H9 (cell line): ENCODE results near the gene PSMB7. TPM values are rescaled to one million over a fixed set of nuclear protein-coding genes. Genes with fewer than 3 reads are reported as not detected.

Experiments
- DNase-seq: peaks from one replicate; pipeline ENCODE4 v3.0.0-alpha.2; 2017
- H2AFZ ChIP-seq: one replicate; pipeline ENCODE4 v1.6.1; 2013; ENCODE audit warnings: mild to moderate bottlenecking, low read length, control low read depth, moderate library complexity
- H2AK5ac ChIP-seq: 2 replicates; pipeline ENCODE4 v1.6.1; 2013; ENCODE audit warnings: low read length, control low read depth, mixed read lengths; ENCODE audit not compliant: insufficient read length
- H2BK120ac ChIP-seq: one replicate; pipeline ENCODE4 v1.6.1; 2013; ENCODE audit warnings: low read depth, mild to moderate bottlenecking, low read length, control low read depth, inconsistent platforms; ENCODE audit not compliant: poor library complexity, severe bottlenecking
- H2BK12ac ChIP-seq: 2 replicates; pipeline ENCODE4 v1.6.1; 2013; ENCODE audit warnings: low read length, control low read depth, mixed read lengths, low read depth; ENCODE audit not compliant: insufficient read length
- H2BK15ac ChIP-seq: 2 replicates; pipeline ENCODE4 v1.6.1; 2013; ENCODE audit warnings: low read depth, low read length, control low read depth
- H2BK20ac ChIP-seq: one replicate; pipeline ENCODE4 v1.6.1; 2013; ENCODE audit warnings: low read depth, mild to moderate bottlenecking, low read length, control low read depth, inconsistent platforms; ENCODE audit not compliant: poor library complexity, severe bottlenecking
- H2BK5ac ChIP-seq: 2 replicates; pipeline ENCODE4 v1.6.1; 2013; ENCODE audit warnings: low read length, control low read depth, mixed read lengths; ENCODE audit not compliant: insufficient read length
- H3K14ac ChIP-seq: 2 replicates; pipeline ENCODE4 v1.6.1; 2013; ENCODE audit warnings: low read length, control low read depth; ENCODE audit not compliant: insufficient read depth
- H3K18ac ChIP-seq: 2 replicates; pipeline ENCODE4 v1.6.1; 2013; ENCODE audit warnings: low read depth, mild to moderate bottlenecking, mixed read lengths, low read length, control low read depth; ENCODE audit not compliant: insufficient read length
- H3K23ac ChIP-seq: 2 replicates; pipeline ENCODE4 v1.6.1; 2013; ENCODE audit warnings: low read length, control low read depth, mixed read lengths, low read depth; ENCODE audit not compliant: insufficient read length
- H3K23me2 ChIP-seq: 2 replicates; pipeline ENCODE4 v1.6.1; 2013; ENCODE audit warnings: low read depth, mild to moderate bottlenecking, mixed read lengths, low read length, control low read depth; ENCODE audit not compliant: insufficient read length, poor library complexity, severe bottlenecking
- H3K27ac ChIP-seq: 2 replicates; pipeline ENCODE4 v1.5.1; 2013; ENCODE audit warnings: low read length, control low read depth, mixed read lengths, low read depth; ENCODE audit not compliant: insufficient read length
- H3K27me3 ChIP-seq: 2 replicates; pipeline ENCODE4 v1.6.1; 2013; ENCODE audit warnings: low read length, control low read depth, inconsistent platforms; ENCODE audit not compliant: insufficient read depth
- H3K4ac ChIP-seq: 2 replicates; pipeline ENCODE4 v1.6.1; 2013; ENCODE audit warnings: low read depth, mild to moderate bottlenecking, control low read depth, inconsistent platforms, low read length, moderate library complexity
- H3K4me1 ChIP-seq: 2 replicates; pipeline ENCODE4 v1.6.1; 2013; ENCODE audit warnings: low read length, control low read depth, inconsistent platforms; ENCODE audit not compliant: insufficient read depth
- H3K4me2 ChIP-seq: 2 replicates; pipeline ENCODE4 v1.6.1; 2013; ENCODE audit warnings: low read length, control low read depth, mixed read lengths; ENCODE audit not compliant: insufficient read length, insufficient read depth
- H3K56ac ChIP-seq: 2 replicates; pipeline ENCODE4 v1.6.1; 2013; ENCODE audit warnings: low read depth, mild to moderate bottlenecking, mixed read lengths, low read length, control low read depth; ENCODE audit not compliant: insufficient read length
- H3K79me1 ChIP-seq: 2 replicates; pipeline ENCODE4 v1.6.1; 2013; ENCODE audit warnings: low read depth, mild to moderate bottlenecking, moderate library complexity, low read length, control low read depth, inconsistent platforms; ENCODE audit not compliant: insufficient read depth, poor library complexity, severe bottlenecking
- H3K79me2 ChIP-seq: 2 replicates; pipeline ENCODE4 v1.6.1; 2013; ENCODE audit warnings: low read length, control low read depth, inconsistent platforms; ENCODE audit not compliant: insufficient read depth
- H3K9ac ChIP-seq: 2 replicates; pipeline ENCODE4 v1.6.1; 2013; ENCODE audit warnings: low read length, control low read depth, mixed read lengths; ENCODE audit not compliant: insufficient read length; ENCODE audit errors: extremely low read depth
- H3K9me3 ChIP-seq: one replicate; pipeline ENCODE4 v1.6.1; 2013; ENCODE audit warnings: low read depth, low read length, inconsistent platforms; ENCODE audit not compliant: control insufficient read depth
- H3T11ph ChIP-seq: one replicate; pipeline ENCODE4 v1.6.1; 2013; ENCODE audit warnings: mild to moderate bottlenecking, low read length, control low read depth, inconsistent platforms
- H4K20me1 ChIP-seq: one replicate; pipeline ENCODE4 v1.6.1; 2013; ENCODE audit not compliant: control insufficient read depth, insufficient read length, insufficient read depth
- H4K5ac ChIP-seq: 2 replicates; pipeline ENCODE4 v1.6.1; 2013; ENCODE audit warnings: low read depth, mild to moderate bottlenecking, mixed read lengths, low read length, control low read depth; ENCODE audit not compliant: insufficient read length
- H4K8ac ChIP-seq: replicated peaks from 2 replicates; pipeline ENCODE4 v1.6.1; 2013; ENCODE audit warnings: low read length, control low read depth, mixed read lengths, low read depth; ENCODE audit not compliant: insufficient read length
- H4K91ac ChIP-seq: 2 replicates; pipeline ENCODE4 v1.6.1; 2013; ENCODE audit warnings: low read depth, mild to moderate bottlenecking, moderate library complexity, mixed read lengths, low read length, control low read depth; ENCODE audit not compliant: insufficient read length
- H3K27ac Mint-ChIP-seq, 3 experiments: 2 replicates in 2 of 3; 3 replicates in 1 of 3; pipeline ENCODE4 v1.8.0; 2020 to 2021; ENCODE audit warnings: mixed read lengths in 3 of 3, mild to moderate bottlenecking in 1 of 3, moderate library complexity in 1 of 3
- H3K27me3 Mint-ChIP-seq: 2 replicates; pipeline ENCODE4 v1.8.0; 2021; ENCODE audit warnings: low read depth, mild to moderate bottlenecking, moderate library complexity, mixed read lengths
- H3K36me3 Mint-ChIP-seq, 3 experiments: 2 replicates in 2 of 3; 3 replicates in 1 of 3; pipeline ENCODE4 v1.8.0; 2020 to 2021; ENCODE audit warnings: low read depth in 3 of 3, mixed read lengths in 3 of 3; ENCODE audit not compliant: insufficient read depth in 1 of 3
- H3K4me1 Mint-ChIP-seq, 2 experiments: 2 replicates each; pipeline ENCODE4 v1.8.0; 2020; ENCODE audit warnings: mixed read lengths in 2 of 2
- H3K4me3 Mint-ChIP-seq, 2 experiments: 2 replicates in 1 of 2; 3 replicates in 1 of 2; pipeline ENCODE4 v1.8.0; 2020 to 2021; ENCODE audit warnings: mild to moderate bottlenecking in 2 of 2, mixed read lengths in 2 of 2, moderate library complexity in 1 of 2
- H3K9me3 Mint-ChIP-seq, 2 experiments: 2 replicates in 1 of 2; 3 replicates in 1 of 2; pipeline ENCODE4 v1.8.0; 2020; ENCODE audit warnings: mild to moderate bottlenecking in 2 of 2, mixed read lengths in 2 of 2, moderate library complexity in 1 of 2
- WGBS: extraction: QIAGEN DNeasy Blood & Tissue Kit; methylation state at CpG from one replicate; pipeline ENCODE4 v1.1.7; 2013; ENCODE audit warnings: missing lambda C conversion rate, low lambda C conversion rate, mixed read lengths; ENCODE audit not compliant: insufficient read length; ENCODE audit errors: extremely low coverage; 5-methylcytosine and 5-hydroxymethylcytosine counted together
- total RNA-seq: library from RNA; stranded (reverse); gene quantifications from 2 replicates; pipeline ENCODE4 v1.2.1, GENCODE V29; 2021
- TF ChIP-seq, protein P1 (sequence below): fragments of 200-600 bp; sonication (generic); conservative IDR thresholded peaks from 3 replicates; pipeline ENCODE4 v1.8.0; 2021; ENCODE audit warnings: antibody characterized with exemption, mild to moderate bottlenecking

PSMB7 gene
- total RNA-seq, 1 experiment from 2014 or later = 209 TPM

GRCh38 chr9:124364141-124364540, 51.1 kb downstream of the PSMB7 start:
- no peak overlapping the region for H3K9ac ChIP-seq
- no peak overlapping the region for H3K18ac ChIP-seq
- H3K4ac ChIP-seq = no peak overlapping the region
- TF ChIP-seq, protein P1, sequence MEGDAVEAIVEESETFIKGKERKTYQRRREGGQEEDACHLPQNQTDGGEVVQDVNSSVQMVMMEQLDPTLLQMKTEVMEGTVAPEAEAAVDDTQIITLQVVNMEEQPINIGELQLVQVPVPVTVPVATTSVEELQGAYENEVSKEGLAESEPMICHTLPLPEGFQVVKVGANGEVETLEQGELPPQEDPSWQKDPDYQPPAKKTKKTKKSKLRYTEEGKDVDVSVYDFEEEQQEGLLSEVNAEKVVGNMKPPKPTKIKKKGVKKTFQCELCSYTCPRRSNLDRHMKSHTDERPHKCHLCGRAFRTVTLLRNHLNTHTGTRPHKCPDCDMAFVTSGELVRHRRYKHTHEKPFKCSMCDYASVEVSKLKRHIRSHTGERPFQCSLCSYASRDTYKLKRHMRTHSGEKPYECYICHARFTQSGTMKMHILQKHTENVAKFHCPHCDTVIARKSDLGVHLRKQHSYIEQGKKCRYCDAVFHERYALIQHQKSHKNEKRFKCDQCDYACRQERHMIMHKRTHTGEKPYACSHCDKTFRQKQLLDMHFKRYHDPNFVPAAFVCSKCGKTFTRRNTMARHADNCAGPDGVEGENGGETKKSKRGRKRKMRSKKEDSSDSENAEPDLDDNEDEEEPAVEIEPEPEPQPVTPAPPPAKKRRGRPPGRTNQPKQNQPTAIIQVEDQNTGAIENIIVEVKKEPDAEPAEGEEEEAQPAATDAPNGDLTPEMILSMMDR = no peak
- H2BK5ac ChIP-seq = no peak overlapping the region
- H3T11ph ChIP-seq = no peak overlapping the region
- H3K23me2 ChIP-seq = no peaks in the 10 kb centered on the region
- H4K91ac ChIP-seq = no peak overlapping the region
- Mint-ChIP-seq H3K27me3 (no peaks in the 10 kb centered on the region), H3K36me3 (peaks cover 0 to 4% (median 2%) of the 10 kb centered on the region in 3 experiments; a peak in 2 of 7 replicates), H3K4me1 (peaks cover 4 to 12% of the 10 kb centered on the region in 2 experiments; a peak in 3 of 4 replicates), H3K27ac (0 out of 7 replicates have a peak overlapping the region, but pooled peaks of 1 of the 3 experiments have one; percentile 6), H3K9me3 (no peaks in the 10 kb centered on the region), H3K4me3 (no peak overlapping the region)
- no peak overlapping the region for H3K4me2 ChIP-seq
- no peak overlapping the region for H2BK20ac ChIP-seq
- 0 out of 2 replicates have a peak, but pooled peaks cover 3% of the 10 kb centered on the region for H3K4me1 ChIP-seq
- H2AFZ ChIP-seq = no peak overlapping the region
- peaks cover 11% of the 10 kb centered on the region for H3K79me1 ChIP-seq
- H3K9me3 ChIP-seq = no peaks in the 10 kb centered on the region
- H3K27me3 ChIP-seq = no peaks in the 10 kb centered on the region
- no peak overlapping the region for H3K23ac ChIP-seq
- no peak overlapping the region for H2AK5ac ChIP-seq
- H2BK12ac ChIP-seq = no peak overlapping the region
- H4K5ac ChIP-seq = no peak overlapping the region
- no peak for DNase-seq
- H3K27ac ChIP-seq = no peak overlapping the region
- peaks cover 7% of the 10 kb centered on the region; the same call in 1 of the 2 replicates for H3K79me2 ChIP-seq
- H4K20me1 ChIP-seq = no peaks in the 10 kb centered on the region
- H3K14ac ChIP-seq = no peak overlapping the region
- no peak overlapping the region for H2BK120ac ChIP-seq
- H3K56ac ChIP-seq = no peak overlapping the region
- no peak overlapping the region for H2BK15ac ChIP-seq
- no CpG with 5 or more reads among the region's 4 CpGs for WGBS
- no peak overlapping the region for H4K8ac ChIP-seq
